Nucleus accumbens (tissue), 56 donors: ENCODE data around the gene SPATA33.
"Not testable (repeated sequence)": the region's sequence is repeated elsewhere in the genome, so short reads cannot be mapped to it uniquely, and the experiment has no call there.

ENCODE experiments used
- DNase-seq, 56 donors: peaks; one replicate each; lab custom pipeline; 2025; lab: John Stamatoyannopoulos, UW

SPATA33 gene

GRCh38 chr16:89624777-89625761 is 32.6 kb upstream of the SPATA33 start:
- no peak for DNase-seq

GRCh38 chr16:89629827-89630610 is 27.6 kb upstream of the SPATA33 start:
- no peak for DNase-seq

- no peak for DNase-seq
These were observed 24.5 kb upstream of the SPATA33 start for GRCh38 chr16:89633064-89633631.

GRCh38 chr16:89634463-89635385 is 22.9 kb upstream of the SPATA33 start:
- not testable (repeated sequence) for DNase-seq

- no peak for DNase-seq
These were observed 21.0 kb upstream of the SPATA33 start for GRCh38 chr16:89636663-89637062.

GRCh38 chr16:89637379-89637778 is 20.3 kb upstream of the SPATA33 start:
- DNase-seq = no peak

GRCh38 chr16:89638455-89638854 is 19.2 kb upstream of the SPATA33 start:
- no peak for DNase-seq

- DNase-seq = no peak
These were observed 18.3 kb upstream of the SPATA33 start for GRCh38 chr16:89639385-89639784.

GRCh38 chr16:89641458-89642119 is 16.0 kb upstream of the SPATA33 start:
- DNase-seq = no peak

GRCh38 chr16:89642574-89642973 is 15.1 kb upstream of the SPATA33 start:
- DNase-seq = no peak

- no peak for DNase-seq
These were observed 13.8 kb upstream of the SPATA33 start for GRCh38 chr16:89643769-89644300.

- DNase-seq = no peak
These were observed 12.5 kb upstream of the SPATA33 start for GRCh38 chr16:89645122-89645521.

- DNase-seq = no peak
These were observed 11.4 kb upstream of the SPATA33 start for GRCh38 chr16:89646270-89646669.

GRCh38 chr16:89646906-89647305 is 10.7 kb upstream of the SPATA33 start:
- no peak for DNase-seq

- DNase-seq = no peak
These were observed 6.1 kb upstream of the SPATA33 start for GRCh38 chr16:89651584-89651983.

- DNase-seq = no peak
These were observed 3.9 kb upstream of the SPATA33 start for GRCh38 chr16:89653656-89654295.

- no peak for DNase-seq
These were observed 2.5 kb upstream of the SPATA33 start for GRCh38 chr16:89655062-89655643.

- no peak for DNase-seq
These were observed 1.1 kb upstream of the SPATA33 start for GRCh38 chr16:89656435-89657121.
